GM21786 (cell line): ENCODE results near the gene HIVEP1.
"Not testable (repeated sequence)": the region's sequence is repeated elsewhere in the genome, so short reads cannot be mapped to it uniquely, and the experiment has no call there.

Experiments used
- ATAC-seq: cut with Tn5 transposase; IDR thresholded peaks from one replicate; pipeline ENCODE4 v1.9.1; 2021; ENCODE audit not compliant: unreplicated experiment

HIVEP1 gene

DNA sequence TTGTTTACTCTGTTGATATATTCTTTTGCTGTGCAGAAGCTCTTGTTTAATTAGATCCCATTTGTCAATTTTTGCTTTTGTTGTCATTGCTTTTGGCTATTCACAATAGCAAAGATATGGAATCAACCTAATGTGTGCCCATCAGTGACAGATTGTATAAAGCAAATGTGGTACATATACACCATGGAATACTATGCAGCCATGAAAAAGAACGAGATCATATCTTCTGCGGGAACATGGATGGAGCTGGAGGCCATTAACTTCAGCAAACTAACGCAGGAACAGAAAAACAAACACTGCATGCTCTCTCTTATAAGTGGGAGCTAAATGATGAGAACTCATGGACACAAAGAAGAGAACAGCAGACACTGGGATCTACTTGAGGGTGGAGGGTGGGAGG, 164.7 kb downstream of the HIVEP1 start:
- ATAC-seq = not testable (repeated sequence)

DNA sequence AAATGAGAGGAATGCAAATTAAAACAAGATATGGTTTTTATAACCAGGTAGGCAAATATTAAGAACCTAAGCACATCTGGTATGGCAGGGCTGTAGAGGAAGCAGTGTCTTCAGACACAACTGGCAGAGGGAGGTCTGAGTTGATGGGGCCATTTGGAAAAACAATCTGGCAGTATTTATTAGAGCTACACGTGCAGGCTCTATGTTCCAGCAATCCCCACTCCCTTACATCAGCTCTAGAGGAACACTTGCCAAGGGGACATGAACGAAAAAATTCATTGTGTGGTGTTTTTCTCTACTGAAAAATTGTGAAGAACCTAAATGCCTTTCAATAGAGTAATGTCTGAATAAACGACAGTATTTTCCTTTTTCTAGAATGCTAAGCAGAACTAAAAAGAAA, 166.4 kb downstream of the HIVEP1 start:
- ATAC-seq = no peak

DNA sequence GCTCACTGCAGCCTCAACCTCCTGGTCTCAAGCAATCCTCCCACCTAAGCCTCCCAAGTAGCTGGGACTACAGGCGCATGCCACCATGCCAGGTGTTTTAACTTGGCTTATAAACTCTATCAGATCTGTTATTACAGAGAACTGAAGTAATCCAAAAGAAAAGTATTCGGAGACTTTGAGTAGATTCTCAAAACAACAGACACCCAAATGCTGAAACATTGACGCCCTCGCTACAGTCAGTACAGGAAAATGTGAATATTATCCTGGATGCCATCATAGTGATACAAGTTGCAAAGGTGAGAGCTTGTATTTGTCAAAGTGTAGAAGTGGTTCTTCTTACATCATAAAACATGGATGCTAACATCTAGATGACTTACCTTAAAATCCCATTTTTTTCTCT, 169.4 kb downstream of the HIVEP1 start:
- no peak for ATAC-seq

DNA sequence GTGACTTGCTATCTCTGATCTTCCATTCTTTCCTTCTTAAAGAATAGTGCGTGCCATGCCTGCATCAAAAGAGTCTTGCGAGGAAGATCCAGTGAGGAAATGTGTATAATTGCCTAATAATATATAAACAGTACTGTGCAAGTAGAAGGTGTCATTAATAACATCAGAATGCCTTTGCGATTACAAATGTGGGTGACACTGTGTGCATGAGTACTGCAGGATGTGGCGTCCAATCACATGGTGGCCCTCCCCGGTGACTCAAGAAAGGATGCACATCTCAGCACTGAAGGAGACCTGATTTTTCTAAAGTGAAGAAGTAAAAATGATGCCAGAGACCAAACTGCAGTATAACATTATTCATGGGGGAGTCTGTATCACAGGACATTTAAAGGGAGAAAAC, 170.6 kb downstream of the HIVEP1 start:
- ATAC-seq = no peak

- no peak for ATAC-seq
Measured at GRCh38 chr6:12185081-12185673, 173.1 kb downstream of the HIVEP1 start.

DNA sequence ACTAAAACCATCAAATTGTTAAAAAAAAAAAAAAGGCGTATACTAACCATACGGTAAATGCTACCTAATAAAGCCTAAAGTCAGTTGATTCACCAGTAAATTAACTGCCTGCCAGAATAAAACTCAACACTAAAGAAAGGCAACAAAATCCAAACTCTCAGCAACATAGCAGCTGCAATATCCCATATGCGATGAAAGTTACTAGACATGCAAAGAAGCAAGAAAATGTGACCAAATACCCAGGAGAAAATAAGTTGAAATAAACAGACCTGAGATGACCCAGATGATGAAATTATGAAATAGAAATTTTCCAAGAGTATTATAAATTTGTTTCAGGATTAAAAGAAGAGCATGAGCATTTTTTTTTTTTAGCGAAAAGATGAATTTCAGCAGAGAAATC, 174.4 kb downstream of the HIVEP1 start:
- no peak for ATAC-seq

- ATAC-seq = no peak
Measured at GRCh38 chr6:12189150-12189549, 177.0 kb downstream of the HIVEP1 start.

- ATAC-seq = no peak
Measured at GRCh38 chr6:12189661-12190060, 177.5 kb downstream of the HIVEP1 start.

- no peak for ATAC-seq
Measured at GRCh38 chr6:12190252-12190651, 178.1 kb downstream of the HIVEP1 start.

GRCh38 chr6:12196326-12196936, 184.3 kb downstream of the HIVEP1 start:
- no peak for ATAC-seq

DNA sequence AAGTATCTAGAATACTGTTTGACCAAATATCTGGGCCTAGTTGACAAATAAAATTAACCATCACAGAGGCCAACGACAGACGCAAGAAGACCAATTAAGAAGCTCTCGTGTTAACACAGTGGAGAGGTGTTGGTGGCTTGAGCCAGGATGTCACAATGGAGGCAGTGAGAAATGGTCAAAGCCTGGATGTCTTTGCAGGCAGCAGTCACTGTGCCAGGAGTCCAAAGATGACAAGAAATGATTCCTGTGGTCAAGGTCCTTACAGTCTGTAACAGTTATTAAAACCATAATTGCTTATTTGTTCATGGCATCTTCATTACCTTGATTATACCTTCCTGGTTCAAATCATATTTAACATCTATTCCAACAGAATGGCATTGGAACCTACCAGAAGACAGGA, 186.7 kb downstream of the HIVEP1 start:
- no peak for ATAC-seq

- ATAC-seq = no peak
Measured at GRCh38 chr6:12200015-12200564, 188.0 kb downstream of the HIVEP1 start.

GRCh38 chr6:12200761-12201160, 188.6 kb downstream of the HIVEP1 start:
- no peak for ATAC-seq

- ATAC-seq = no peak
Measured at GRCh38 chr6:12203001-12203400, 190.9 kb downstream of the HIVEP1 start.

DNA sequence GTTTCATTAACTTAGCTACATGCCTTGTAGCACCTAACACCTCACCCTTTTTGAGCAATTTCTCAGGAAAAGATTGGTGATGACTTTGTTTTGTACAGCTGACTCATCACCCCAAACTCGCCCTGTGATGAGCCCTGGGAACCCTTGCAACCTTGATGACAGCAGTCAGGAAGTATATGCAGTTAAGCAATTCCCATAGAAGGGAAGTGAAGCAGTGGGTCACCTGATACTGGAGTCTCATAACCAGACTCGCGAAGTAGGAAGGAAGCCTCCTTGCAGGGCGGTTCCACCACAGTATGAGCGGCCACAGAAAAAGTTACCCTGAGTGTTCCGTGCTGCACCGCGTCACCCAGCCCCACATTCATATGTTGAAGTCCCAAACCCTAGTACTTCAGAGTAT, 196.1 kb downstream of the HIVEP1 start:
- ATAC-seq = no peak

DNA sequence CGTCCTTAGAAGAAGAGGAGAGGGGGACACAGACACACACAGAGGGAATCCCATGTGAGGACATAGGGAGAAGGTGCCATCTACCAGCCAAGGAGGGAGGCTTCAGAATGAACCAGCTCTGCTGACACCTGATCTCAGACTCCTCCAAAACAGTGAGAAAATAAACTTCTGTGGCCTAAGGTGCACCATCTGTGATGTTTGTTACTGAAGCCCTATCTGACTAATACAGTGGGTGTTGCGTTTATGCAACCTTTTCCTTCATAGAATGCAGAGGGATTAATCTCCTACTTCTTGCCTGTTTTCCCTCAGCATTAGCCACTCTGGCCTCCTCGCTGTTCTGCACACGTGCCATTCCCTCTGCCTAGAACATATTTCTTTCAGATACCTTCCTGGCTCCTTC, 196.6 kb downstream of the HIVEP1 start:
- no peak for ATAC-seq
